HL-60/S4 (cell line): Measurements from ENCODE around the gene TRMT1L.

Source experiments
- in situ Hi-C: fragments of 300-500 bp; cut with MboI; formaldehyde crosslinking; loops from 2 replicates; pipeline ENCODE4 v1.14.3; 2022; ENCODE audit warnings: low sequenced_read_pairs

The TRMT1L gene

DNA sequence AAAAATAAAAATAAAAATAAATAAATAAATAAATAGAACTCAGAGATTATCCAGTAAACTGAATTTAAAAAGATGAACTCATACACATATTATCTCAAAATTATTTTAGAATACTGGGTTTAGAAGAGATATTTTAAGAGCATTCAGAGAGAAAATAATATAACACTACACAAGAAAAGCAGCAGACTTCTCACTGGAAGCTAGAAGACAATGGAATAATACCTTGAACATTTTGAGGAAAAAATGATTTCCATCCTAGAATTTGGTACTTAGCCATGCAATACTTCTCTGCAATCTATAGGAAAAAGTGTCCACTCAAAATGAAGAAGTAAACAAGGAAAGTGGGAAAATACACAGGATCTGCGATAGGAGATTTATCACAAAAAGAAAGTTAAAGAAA is 24.2 kb downstream of the TRMT1L start:
- in situ Hi-C loops, result no loop called here

DNA sequence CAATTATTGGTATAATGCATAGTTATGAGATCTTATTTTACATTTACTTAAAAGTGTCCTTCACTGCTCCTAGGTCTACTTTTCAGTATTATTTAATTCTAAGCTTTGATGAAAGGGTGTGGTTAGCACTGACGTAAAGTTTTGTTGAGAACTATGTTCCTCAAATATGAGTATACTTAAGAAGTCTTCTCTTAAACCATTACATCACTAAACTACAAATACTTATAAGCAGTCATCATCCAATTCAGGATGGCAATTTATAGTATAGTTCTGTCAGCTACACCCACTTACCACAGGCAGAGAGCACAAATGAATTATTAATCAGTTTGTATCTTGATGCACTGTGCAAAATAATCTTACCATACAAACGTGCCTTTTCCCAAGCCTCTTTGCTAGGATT is 27.0 kb downstream of the TRMT1L start:
- in situ Hi-C loops, result no loop called here

DNA sequence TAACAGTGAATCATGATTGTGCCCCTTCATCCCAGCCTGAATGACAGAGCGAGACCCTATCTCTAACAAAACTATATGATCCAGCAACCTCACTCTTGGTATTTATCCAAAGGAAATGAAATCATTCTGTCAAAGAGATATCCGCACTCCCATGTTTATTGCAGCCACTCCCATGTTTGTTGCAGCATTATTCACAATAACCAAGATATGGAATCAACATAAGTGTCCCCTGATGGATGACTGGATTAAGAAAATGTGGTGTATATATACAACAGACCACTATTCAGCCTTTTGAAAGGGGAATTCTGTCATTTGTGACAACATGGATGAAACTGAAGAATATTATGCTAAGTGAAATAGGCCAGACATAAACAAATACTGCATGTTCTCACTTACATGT is 44.4 kb downstream of the TRMT1L start:
- in situ Hi-C loops, result no loop called here

DNA sequence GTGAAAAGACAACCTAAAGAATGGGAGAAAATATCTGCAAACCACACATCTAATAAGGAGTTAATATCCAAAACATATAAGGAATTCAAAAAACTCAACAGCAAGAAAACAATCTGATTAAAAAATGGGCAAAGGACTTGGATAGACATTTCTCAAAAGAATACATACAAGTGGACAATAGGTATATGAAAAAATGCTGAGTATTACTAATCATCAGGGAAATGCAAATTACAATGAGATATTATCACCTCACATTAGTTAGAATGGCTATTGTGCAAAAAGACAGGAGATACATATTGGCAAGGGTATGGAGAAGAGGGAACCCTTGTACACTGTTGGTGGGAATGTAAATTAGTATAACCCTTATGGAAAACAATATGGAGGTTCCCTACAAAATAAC is 44.9 kb downstream of the TRMT1L start:
- in situ Hi-C loops, result no loop called here

DNA sequence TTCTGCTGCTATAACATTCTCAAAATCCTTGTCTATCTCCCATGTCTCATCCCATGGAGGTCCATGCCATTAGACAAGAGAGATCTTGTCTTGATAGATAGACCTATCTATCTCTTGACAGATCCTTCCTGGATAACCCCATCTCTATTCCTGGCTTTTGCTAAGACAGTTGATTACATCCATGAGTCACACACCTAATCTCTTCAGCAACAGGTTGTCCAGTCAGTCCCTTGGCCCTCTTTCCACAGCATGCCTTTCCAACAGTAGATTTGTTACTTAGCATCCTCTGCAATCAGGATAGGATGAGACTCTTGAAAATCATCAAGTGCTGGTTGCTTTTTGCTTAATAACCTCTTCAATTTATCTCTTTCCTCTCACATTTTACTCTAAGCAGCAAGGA is 46.6 kb downstream of the TRMT1L start:
- in situ Hi-C loops, result no loop called here

DNA sequence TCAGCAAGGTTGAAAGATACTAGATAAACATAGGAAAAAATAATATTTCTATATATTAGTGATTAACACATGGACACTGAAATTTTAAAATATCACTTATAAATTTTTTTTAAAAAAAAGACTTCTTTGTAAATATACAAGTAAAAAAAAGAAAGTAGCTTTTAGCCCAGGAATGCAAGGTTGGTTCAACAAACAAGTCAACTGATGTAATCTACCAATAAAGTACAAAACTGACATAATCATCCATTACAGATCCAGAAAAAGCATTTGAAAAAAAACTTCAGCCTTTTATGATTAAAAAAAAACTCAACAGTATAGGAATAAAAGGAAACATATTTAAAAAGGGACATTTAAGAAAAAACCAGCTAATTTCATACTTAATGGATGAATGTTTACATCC is 48.4 kb downstream of the TRMT1L start:
- in situ Hi-C loops, result no loop called here

DNA sequence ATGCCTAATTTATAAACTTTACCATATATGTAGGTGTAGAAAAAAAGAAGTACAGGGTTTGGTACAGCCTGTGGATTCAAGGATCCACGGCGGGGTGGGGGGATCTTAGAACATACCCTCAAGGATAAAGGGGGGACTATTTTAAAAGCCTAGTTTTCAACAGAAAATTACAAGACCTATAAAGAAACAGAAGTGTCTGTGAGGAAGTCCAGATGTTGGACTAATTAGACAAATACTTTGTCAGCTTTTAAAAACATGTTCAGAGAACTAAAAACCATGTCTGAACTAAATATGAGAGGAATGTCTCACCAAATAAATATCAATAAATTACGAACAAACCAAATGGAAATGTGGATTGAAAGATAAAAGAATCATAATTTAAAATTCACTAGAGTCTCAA is 51.6 kb downstream of the TRMT1L start:
- in situ Hi-C loops, result no loop called here

DNA sequence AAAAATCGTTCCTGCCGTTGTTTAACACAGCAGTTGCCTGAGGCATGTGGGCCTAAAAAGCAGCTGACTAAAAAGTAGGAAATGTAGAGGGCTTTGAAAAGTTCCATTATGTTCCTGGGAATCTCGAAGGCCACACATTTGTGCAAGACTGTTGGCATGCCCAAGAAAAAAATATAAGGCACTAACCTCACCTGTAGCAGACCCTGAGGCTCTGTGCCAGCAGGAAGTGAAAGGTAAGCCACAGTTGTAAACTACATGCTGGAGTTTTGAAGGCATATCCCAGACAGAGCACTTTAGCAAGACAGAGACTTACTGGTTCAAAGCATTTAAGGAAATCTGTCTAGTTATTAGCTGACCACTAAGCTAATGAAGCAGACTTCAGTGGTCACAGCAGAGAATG is 52.7 kb downstream of the TRMT1L start:
- in situ Hi-C loops, result no loop called here

DNA sequence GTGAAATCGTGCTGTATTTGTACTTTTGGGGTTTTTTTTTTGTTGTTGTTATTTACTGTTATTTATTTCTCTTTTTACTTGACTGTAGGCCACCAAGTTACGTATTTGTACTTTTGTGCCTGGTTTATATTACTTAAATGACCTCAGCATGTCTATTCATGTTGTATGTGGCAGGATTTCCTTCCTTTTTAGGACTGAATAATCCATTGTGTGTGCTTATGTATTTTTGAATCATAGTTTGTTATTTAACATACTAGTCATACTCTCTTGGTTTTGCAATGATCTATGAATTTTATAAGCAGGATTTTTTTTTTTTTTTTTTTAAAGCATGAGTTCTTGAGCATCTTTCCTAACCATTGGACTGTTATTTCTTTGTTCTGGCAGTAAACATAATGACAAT is 60.2 kb downstream of the TRMT1L start:
- in situ Hi-C loops, result no loop called here

DNA sequence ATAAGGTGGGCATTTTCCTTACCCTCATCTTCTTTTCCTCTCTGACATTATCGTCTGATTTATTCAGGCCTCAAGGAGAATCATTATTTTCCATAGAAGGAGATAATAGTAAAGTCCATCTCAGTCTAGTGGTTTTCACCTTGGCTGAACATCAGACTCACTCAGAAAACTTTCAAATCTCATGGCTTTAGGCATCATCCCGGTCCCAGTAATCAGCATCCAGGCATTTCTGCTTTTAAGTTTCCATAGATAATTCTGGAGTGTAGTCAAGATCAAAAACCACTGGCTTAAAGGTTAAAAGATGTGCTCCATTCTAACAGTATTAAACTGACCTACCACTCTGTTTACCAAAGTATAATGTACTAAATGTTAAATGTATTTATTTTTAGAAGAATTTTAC is 62.0 kb downstream of the TRMT1L start:
- in situ Hi-C loops, result no loop called here

DNA sequence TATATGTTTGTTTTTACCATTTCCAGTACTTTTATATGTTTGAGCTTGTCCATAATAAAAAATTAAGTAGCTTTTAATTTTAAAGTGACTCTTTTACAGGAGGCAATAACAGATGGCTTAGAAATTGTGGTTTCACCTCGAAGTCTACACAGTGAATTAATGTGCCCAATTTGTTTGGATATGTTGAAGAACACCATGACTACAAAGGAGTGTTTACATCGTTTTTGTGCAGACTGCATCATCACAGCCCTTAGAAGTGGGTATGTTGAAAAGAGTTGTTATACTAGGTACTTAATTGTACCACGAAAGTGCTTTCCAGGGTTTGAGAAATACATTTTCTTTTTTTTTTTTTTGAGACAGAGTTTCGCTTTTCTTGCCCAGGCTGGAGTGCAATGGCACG is 65.3 kb downstream of the TRMT1L start:
- in situ Hi-C loops, result no loop called here

DNA sequence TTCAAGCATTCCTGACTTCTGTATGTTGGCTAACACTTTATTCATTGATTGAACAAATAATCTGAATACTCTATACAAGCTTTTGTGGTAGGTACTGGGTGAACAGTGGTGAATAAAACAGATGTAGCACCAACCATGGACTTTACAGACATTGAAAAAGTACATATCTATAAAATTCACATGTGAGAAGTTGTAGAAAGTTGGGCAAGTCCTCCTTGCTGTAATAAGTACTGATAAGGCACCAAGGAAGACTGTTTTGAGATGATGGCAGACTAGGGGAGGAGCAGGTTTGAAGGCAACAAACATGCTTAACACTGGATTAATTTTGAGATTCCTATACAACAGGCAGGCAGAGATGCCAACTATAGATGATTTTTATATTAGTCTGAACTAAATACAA is 69.0 kb downstream of the TRMT1L start:
- in situ Hi-C loops, result no loop called here

DNA sequence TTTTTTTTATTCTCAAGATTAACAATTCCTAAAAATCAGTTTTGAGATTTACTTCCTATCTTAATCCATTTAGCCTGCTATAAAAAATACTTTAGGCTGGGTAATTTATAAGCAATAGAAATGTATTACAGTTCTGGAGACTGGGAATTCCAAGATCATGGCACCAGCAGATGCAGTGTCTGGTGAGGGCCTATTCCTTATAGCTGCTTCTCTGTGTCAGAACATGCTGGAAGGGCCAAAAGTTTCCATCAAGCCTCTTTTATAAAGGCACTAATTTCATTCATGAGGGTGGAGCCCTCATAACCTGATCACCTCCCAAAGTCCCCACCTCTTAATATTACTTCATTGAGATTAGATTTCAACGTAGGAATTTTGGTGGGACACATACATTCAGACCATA is 69.7 kb downstream of the TRMT1L start:
- in situ Hi-C loops, result no loop called here

DNA sequence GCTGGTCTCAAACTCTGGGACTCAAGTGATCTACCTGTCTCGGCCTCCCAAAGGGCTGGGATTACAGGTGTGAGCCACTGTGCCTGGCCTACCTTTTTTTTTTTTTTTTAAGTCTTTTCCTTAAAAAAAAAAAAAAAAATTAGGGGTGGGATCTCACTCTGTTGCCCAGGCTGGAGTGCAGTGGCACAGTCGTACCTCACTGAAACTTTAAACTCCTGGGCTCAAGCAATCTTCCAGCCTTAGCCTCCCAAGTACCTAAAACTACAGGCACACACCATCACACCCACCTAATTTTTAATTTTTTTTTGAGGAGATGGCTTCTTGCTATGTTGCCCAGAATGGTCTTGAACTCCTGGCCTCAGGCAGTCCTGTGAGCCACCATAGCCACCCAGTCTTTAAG is 72.9 kb downstream of the TRMT1L start:
- in situ Hi-C loops, result no loop called here

DNA sequence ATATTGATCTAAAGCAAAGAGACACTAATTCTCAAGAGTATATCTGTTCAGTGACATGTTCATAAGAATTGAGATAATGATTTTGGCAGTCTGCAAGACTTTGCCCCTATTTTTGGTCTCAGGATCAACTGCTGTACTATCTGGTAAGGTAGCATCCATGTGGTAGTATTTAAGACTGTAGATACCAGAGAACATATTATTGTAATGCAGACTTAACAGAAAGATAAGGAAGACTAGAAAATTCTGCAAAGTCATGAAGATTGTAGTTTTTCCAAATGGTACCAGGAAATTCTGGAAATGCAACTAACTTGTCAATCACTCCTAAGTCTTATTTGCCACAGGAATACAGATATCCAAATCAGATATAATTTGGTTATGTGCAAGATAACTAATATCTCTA is 76.3 kb downstream of the TRMT1L start:
- in situ Hi-C loops, result no loop called here

DNA sequence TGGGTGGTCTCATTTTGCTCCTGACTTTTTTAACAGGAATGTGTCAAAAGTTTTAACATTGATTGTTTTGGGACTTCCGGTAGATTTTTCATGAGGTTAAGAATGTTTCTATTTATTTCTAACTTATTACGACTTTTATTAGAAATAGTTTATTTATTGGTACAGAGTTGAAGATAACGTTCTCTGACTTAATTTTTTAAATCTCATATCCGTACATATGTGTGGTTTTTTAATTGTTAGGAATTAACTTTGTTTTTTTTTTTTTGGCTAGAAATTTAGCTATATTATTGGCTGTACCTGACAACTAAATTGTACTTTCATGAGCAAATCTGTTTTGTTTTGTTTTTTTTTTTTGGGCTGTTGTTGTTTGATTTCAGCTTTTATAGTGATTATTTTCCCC is 79.4 kb downstream of the TRMT1L start:
- in situ Hi-C loops, result no loop called here

DNA sequence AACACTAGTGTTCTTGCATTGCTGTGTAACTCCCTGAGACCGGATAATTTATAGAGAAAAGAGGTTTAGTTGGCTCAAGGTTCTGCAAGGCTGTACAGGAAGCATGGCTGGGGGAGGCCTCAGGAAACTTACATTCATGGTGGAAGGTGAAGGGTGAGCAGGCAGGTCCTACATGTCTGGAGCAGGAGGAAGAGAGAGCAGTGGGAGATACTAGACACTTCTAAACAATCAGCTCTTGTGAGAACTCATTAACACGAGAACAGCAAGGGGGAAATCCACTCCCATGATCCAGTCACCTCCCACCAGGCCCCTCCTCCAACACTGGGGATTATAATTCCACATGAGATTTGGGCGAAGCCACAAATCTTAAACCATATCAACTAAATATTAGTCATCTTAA is 81.3 kb downstream of the TRMT1L start:
- in situ Hi-C loops, result no loop called here

DNA sequence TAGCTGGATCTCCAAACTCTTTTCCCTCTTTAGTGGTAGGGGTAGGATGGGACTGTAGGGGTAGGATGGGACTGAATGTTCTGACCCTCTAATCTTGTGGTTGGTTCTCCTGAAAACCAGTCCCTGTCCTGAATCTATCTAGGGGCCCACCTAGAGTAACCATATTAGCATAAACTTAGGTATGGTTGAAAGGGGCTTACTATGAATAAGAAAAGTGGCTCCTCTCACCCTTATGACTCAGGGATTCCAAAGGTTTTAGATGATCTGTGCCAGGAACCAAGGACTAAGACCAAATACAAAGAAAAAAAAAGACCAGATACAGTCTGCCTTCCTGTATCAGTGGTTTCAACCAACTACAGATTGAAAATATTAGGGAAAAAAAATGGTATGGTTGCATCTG is 82.4 kb downstream of the TRMT1L start:
- in situ Hi-C loops, result no loop called here

DNA sequence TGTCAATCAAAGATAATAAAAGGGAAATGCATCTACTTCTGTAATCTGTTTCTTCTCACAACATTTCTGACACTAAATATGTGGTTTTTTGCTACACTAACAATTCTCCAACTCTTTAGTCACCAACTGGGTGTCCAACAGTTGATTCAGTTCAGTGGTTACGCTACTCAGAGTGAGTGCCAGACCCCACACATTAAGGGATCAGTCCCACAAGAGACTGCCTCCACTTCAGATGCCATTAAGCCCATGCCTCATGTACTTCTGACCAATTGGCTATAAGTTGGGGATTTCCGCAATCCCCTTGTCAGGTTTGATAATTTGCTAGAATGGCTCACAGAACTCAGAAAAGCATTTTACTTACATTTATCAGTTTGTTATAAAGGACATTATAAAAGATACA is 83.0 kb downstream of the TRMT1L start:
- in situ Hi-C loops, result no loop called here

DNA sequence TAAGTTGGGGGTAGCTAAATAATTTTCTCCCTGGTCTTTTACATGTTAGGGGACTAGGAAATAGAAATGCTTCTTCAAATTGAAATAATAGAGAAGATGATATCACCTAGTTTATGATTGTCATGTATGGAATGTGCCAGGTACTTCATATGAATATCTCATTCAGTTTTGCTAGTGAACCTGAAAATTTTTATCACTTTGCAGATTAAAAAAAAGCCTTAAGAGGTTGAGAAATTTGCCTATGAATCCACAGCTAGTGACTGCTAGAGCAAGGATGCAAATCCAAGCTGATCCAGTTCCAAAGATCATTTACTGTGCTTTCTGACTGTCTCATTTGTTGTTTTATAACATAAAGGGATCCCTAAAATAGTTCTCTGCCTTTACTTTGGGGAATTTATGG is 86.7 kb downstream of the TRMT1L start:
- in situ Hi-C loops, result no loop called here

DNA sequence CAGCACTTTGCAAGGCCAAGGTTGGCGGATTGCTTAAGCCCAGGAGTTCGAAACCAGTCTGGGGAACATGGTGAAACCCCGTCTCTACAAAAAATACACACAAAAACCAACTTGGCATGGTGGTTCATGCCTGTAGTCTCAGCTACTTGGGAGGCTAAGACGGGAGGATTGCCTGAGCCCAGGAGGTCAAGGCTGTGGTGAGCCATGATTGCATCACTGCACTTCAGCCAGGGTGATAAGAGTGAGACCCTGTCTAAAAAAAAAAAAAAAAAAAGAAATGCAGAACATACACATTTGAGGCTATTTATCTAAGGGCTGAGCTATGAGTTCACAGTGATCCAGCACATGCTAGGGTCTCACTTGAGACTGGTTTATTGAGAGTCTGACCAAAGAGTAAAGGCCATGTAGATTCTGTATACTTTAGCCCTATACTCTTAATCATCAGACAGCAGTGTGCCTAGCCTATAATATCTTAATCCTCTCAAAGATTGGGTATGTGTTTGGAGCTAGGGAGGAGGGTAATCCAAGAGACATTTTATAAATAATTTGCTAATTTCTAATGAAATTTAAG is 87.5 kb downstream of the TRMT1L start:
- in situ Hi-C loops, result no loop called here

DNA sequence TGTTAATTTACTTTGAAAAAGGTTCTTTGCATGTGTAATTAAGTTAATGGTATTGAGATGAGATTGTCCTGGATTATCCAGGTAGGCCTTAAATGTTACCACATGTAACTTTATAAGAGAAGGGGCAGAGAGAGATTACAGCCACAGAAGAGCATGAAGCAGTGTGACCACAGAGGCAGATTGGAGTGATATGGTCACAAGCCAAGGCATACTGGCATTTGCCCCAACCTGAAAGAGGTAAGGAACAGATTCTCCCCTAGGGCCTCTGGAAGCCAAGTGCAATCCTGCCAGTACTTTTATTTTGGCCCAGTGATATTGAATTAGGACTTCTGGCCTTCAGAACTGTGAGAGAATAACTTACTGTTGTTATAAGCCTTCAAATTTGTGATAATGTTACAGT is 88.4 kb downstream of the TRMT1L start:
- in situ Hi-C loops, result no loop called here
